OCI-LY1 (cell line): ENCODE results near the gene CLRN3.

Source experiments
- EZH2 ChIP-seq: fragments of 200-600 bp; sonication (generic), shearing (Covaris generic); IDR thresholded peaks from 2 replicates; pipeline ENCODE4 v1.8.0; 2017; ENCODE audit warnings: borderline replicate concordance, mixed run types, mild to moderate bottlenecking, antibody characterized with exemption, low read length, moderate library complexity, mixed read lengths
- TF ChIP-seq, protein P1 (sequence below): fragments of 200-600 bp; sonication (generic), shearing (Covaris generic); IDR thresholded peaks from 2 replicates; pipeline ENCODE4 v1.5.1; 2017; ENCODE audit warnings: mild to moderate bottlenecking, antibody characterized with exemption, low read length, moderate library complexity, mixed read lengths

DNA sequence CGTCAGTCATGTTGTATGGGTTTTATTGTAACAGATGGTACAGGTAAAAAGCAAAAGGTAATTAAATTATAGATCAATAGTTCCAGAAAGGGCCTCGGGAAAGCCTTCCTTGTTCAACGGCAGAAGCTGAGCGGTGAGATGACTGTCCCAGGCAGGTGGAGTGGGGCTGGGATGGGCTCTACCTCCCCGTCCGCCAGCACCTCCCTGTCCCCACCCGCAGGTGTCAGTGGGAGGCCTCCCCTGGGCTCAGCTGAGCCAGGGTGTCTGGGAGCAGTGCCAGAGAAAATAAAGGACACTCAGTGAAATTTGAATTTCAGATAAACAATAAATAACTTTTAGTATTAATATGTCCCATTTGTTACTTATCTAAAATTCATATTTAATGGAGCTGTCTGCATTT is 58.9 kb downstream of the CLRN3 start:
- no peak for TF ChIP-seq EZH2
- TF ChIP-seq, protein P1, sequence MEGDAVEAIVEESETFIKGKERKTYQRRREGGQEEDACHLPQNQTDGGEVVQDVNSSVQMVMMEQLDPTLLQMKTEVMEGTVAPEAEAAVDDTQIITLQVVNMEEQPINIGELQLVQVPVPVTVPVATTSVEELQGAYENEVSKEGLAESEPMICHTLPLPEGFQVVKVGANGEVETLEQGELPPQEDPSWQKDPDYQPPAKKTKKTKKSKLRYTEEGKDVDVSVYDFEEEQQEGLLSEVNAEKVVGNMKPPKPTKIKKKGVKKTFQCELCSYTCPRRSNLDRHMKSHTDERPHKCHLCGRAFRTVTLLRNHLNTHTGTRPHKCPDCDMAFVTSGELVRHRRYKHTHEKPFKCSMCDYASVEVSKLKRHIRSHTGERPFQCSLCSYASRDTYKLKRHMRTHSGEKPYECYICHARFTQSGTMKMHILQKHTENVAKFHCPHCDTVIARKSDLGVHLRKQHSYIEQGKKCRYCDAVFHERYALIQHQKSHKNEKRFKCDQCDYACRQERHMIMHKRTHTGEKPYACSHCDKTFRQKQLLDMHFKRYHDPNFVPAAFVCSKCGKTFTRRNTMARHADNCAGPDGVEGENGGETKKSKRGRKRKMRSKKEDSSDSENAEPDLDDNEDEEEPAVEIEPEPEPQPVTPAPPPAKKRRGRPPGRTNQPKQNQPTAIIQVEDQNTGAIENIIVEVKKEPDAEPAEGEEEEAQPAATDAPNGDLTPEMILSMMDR, result no peak
